Karpas-422 (cell line): Measurements from ENCODE around the gene C2orf81. TPM values are rescaled to one million over a fixed set of nuclear protein-coding genes. Genes with fewer than 3 reads are reported as not detected.
A peak's percentile ranks its signal among the peaks of the same experiment; 100 is the strongest.
"Not testable (repeated sequence)": the region's sequence is repeated elsewhere in the genome, so short reads cannot be mapped to it uniquely, and the experiment has no call there.

Experiments used
- DNase-seq: peaks from one replicate; pipeline ENCODE4 v3.0.0-alpha.2; 2015
- H2AFZ ChIP-seq: fragments of 200-600 bp; sonication (generic); 2 replicates; pipeline ENCODE4 v1.6.1; 2014; ENCODE audit warnings: antibody characterized with exemption, low read length, mixed read lengths
- H3K27ac ChIP-seq: fragments of 200-600 bp; sonication (generic); 2 replicates; pipeline ENCODE4 v1.5.1; 2014; ENCODE audit warnings: mild to moderate bottlenecking, low read length, moderate library complexity
- H3K27me3 ChIP-seq: fragments of 200-600 bp; sonication (generic); 2 replicates; pipeline ENCODE4 v1.6.1; 2014; ENCODE audit warnings: low read length, mixed read lengths
- H3K36me3 ChIP-seq: fragments of 200-600 bp; sonication (generic); 2 replicates; pipeline ENCODE4 v1.6.1; 2014; ENCODE audit warnings: low read length, mixed read lengths; ENCODE audit not compliant: insufficient read depth
- H3K4me1 ChIP-seq: fragments of 200-600 bp; sonication (generic); 2 replicates; pipeline ENCODE4 v1.6.1; 2014; ENCODE audit warnings: mild to moderate bottlenecking, low read length, mixed read lengths
- H3K4me2 ChIP-seq: fragments of 200-600 bp; sonication (generic); 2 replicates; pipeline ENCODE4 v1.6.1; 2014; ENCODE audit warnings: low read length, low read depth, mild to moderate bottlenecking; ENCODE audit not compliant: poor library complexity, severe bottlenecking
- H3K4me3 ChIP-seq: fragments of 200-600 bp; sonication (generic); 2 replicates; pipeline ENCODE4 v1.5.1; 2014; ENCODE audit warnings: mild to moderate bottlenecking, antibody characterized with exemption, low read length, mixed read lengths
- H3K79me2 ChIP-seq: fragments of 200-600 bp; sonication (generic); 2 replicates; pipeline ENCODE4 v1.6.1; 2014; ENCODE audit warnings: mild to moderate bottlenecking, low read length, mixed read lengths
- H3K9ac ChIP-seq: fragments of 200-600 bp; sonication (generic); 2 replicates; pipeline ENCODE4 v1.6.0; 2014; ENCODE audit warnings: low read length
- H3K9me2 ChIP-seq: fragments of 200-600 bp; sonication (generic), shearing (Covaris generic); replicated peaks from 2 replicates; pipeline ENCODE4 v1.6.0; 2014; ENCODE audit warnings: mild to moderate bottlenecking, low read length, moderate library complexity; ENCODE audit not compliant: insufficient read depth
- H3K9me3 ChIP-seq: fragments of 300-700, 200-600 bp; sonication (generic); 2 replicates; pipeline ENCODE4 v1.6.1; 2014; ENCODE audit warnings: low read length, mixed read lengths
- H4K20me1 ChIP-seq: fragments of 200-600 bp; sonication (generic); 2 replicates; pipeline ENCODE4 v1.6.1; 2014; ENCODE audit warnings: mild to moderate bottlenecking, antibody characterized with exemption, low read length, low read depth; ENCODE audit not compliant: insufficient read depth
- total RNA-seq: library from RNA; depleted of rRNA; stranded (reverse); fragments of >200 nt; shearing (Covaris generic); gene quantifications from 2 replicates; pipeline ENCODE4 v1.2.3, GENCODE V29; 2014; ENCODE audit warnings: low replicate concordance

Gene C2orf81
- total RNA-seq, 1 experiment from 2014 or later: 3.8 TPM

DNA sequence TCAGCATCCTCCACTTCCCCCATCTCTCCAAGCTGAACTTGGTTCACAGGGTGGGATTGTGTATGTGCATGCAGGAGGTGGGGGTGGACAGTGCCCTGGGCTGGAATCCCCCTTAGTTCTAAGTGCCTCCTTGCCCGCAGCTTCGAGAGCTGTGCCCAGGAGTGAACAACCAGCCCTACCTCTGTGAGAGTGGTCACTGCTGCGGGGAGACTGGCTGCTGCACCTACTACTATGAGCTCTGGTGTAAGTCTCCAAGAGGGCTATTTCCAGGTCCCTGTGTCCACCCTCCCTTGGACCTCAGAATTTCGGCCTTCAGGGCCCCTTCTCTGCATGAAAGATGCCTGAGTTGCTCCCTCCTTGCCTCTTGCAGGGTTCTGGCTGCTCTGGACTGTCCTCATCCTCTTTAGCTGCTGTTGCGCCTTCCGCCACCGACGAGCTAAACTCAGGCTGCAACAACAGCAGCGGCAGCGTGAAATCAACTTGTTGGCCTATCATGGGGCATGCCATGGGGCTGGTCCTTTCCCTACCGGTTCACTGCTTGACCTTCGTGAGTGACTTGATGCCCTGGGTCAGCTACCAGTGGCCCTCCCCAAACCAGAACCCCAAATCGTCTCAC is 38.2 kb upstream of the C2orf81 start:
- H3K9me2 ChIP-seq: not testable (repeated sequence)
- H3K4me3 ChIP-seq: peak overlapping the region; percentile 89
- peak overlapping the region; percentile 28; the same call in 1 of the 2 replicates for H3K27ac ChIP-seq

DNA sequence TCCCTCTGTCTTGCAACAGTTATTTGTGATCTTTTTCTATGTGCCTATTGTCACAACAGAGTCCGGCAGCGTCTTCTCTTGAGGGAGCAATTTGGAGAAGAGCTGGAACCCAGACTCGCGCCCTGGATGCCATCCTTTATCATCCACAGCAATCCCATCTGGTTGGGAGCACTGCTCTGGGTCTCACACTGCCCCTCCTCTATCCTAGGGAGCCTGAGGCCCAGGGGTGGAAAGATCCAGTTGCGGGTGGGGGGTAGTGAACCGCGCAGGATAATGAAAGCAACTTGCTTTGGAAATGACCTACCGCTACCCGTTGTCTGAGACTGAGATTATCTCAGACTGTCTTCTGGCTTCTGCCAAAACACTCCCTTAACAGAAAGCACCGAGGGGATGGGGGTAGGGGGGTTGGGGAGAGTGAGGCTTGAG is 37.5 kb upstream of the C2orf81 start:
- DNase-seq: peak; percentile 62
- Histone ChIP-seq H3K9ac (peak overlapping the region; percentile 90), H3K27me3 (no peaks in the 10 kb centered on the region), H3K9me2 (no peaks in the 10 kb centered on the region), H3K9me3 (no peaks in the 10 kb centered on the region), H3K79me2 (peaks cover 34% of the 10 kb centered on the region), H3K4me1 (peaks cover 43% of the 10 kb centered on the region), H4K20me1 (0 out of 2 replicates have a peak, but pooled peaks cover 4% of the 10 kb centered on the region), H3K36me3 (peaks cover 12% of the 10 kb centered on the region), H3K4me2 (peak overlapping the region; percentile 93), H2AFZ (no peak overlapping the region), H3K27ac (peak overlapping the region; percentile 55), H3K4me3 (peak overlapping the region; percentile 89)

More for the DNA sequence above, 38.2 kb upstream of the C2orf81 start:
- peak overlapping the region; percentile 93 for H3K4me2 ChIP-seq
- not testable (repeated sequence) for H3K27me3 ChIP-seq, H2AFZ ChIP-seq, H3K9me3 ChIP-seq, H4K20me1 ChIP-seq
- peak overlapping the region; percentile 90 for H3K9ac ChIP-seq
- DNase-seq: peak; percentile 64
- H3K36me3 ChIP-seq: peaks cover 12% of the 10 kb centered on the region
- H3K4me1 ChIP-seq: peaks cover 43% of the 10 kb centered on the region
- H3K79me2 ChIP-seq: peaks cover 41% of the 10 kb centered on the region

DNA sequence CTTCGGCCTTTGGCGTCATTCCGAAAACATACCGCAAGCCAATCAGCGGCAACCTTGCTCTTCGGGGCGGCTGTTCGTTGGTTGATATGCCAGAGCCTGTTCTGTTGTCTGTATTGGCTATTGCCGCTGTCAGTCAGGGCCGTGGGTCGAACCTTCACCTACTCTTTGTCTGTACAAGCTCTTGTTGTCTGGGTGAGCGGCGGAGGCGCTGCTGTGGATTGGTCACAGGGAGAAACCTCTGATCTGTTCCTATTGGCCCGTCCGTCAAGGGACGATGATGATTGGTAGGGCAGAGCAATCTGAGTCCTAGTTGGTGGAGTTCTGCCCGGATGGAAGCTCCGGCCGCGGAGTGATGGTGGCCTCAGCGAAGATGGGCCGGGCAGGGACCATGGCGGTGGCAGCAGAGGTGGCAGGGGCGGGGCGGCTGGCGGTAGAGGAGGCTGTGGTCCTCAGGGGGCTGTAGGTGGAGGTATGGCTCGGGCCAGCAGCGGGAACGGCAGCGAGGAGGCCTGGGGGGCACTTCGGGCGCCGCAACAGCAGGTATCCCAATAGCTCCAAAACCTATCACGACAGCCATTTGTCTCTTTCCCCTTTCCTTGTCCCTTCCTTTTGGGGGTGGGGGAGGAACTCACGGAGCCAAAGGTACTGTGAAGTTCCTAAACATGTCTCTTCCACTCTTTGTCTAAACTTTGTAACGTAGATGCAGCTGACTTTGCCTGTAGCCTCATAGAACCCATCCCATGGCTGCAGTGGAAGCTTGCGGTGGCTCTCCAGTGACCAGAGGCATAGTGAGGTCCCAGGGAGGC is 36.9 kb upstream of the C2orf81 start, which contains the start of gene WBP1:
WBP1 (plus strand) TSS at position 307 of the 806 bp plus-strand sequence; CDS start at position 472, 165 bp downstream.
- Histone ChIP-seq H3K79me2 (peaks cover 32% of the 10 kb centered on the region), H3K27me3 (no peaks in the 10 kb centered on the region), H3K9me3 (no peaks in the 10 kb centered on the region), H3K4me3 (peak within 1 kb of the TSS; percentile 89), H3K36me3 (peaks cover 12% of the 10 kb centered on the region), H3K9ac (peak within 1 kb of the TSS; percentile 94), H3K4me2 (peak within 1 kb of the TSS; percentile 94), H4K20me1 (0 out of 2 replicates have a peak, but pooled peaks cover 4% of the 10 kb centered on the region), H3K4me1 (peaks cover 41% of the 10 kb centered on the region), H3K9me2 (no peaks in the 10 kb centered on the region), H2AFZ (peak within 1 kb of the TSS; percentile 72; the same call in 1 of the 2 replicates), H3K27ac (peak within 1 kb of the TSS; percentile 91)
- DNase-seq: peak; percentile 100

DNA sequence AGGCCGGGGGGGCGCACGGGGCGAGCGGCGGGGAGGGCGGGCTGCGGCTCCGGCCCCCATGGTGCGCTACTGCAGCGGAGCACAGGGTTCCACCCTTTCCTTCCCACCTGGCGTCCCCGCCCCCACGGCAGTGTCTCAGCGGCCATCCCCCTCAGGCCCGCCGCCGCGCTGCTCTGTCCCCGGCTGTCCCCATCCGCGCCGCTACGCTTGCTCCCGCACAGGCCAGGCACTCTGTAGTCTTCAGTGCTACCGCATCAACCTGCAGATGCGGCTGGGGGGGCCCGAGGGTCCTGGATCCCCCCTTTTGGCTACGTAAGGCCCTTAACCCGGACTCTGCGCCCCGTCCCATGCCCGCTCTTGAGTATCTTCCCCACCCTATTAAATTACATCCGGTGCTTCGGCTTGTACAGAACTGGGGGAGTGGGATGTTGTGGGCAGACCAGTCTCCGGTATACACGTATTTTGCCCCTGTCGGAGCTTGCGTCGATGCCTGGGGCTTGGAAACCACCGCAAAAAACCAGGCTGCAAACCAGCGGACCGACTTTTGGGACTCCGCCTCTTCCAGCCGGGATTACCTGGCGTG is 36.2 kb upstream of the C2orf81 start:
- Histone ChIP-seq H3K4me1 (peaks cover 36% of the 10 kb centered on the region), H3K27me3 (no peaks in the 10 kb centered on the region), H4K20me1 (no peaks in the 10 kb centered on the region), H2AFZ (peak overlapping the region; percentile 72; the same call in 1 of the 2 replicates), H3K4me3 (peak overlapping the region; percentile 78), H3K36me3 (peaks cover 5% of the 10 kb centered on the region; the same call in 1 of the 2 replicates), H3K4me2 (peak overlapping the region; percentile 94), H3K79me2 (peaks cover 25% of the 10 kb centered on the region), H3K9me3 (no peaks in the 10 kb centered on the region), H3K27ac (peak overlapping the region; percentile 91), H3K9ac (peak overlapping the region; percentile 94), H3K9me2 (no peaks in the 10 kb centered on the region)
- DNase-seq: peak; percentile 95

DNA sequence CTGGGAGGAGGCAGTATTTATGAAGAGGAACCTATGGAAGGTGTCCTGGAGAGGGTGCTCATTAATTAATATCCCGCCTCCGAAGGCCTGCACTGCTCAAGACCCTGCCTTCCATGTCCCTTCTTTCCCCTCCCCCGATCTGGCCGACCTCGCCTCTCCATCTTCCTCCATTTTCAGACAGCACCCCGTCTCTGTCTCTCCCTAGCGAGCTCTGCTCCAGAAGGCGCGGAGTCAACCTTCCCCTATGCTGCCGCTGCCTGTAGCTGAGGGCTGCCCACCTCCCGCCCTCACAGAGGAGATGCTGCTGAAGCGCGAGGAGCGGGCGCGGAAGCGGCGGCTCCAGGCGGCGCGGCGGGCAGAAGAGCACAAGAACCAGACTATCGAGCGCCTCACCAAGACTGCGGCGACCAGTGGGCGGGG is 35.7 kb upstream of the C2orf81 start:
- Histone ChIP-seq H4K20me1 (no peaks in the 10 kb centered on the region), H3K36me3 (no peaks in the 10 kb centered on the region), H3K27ac (peak overlapping the region; percentile 91), H3K27me3 (no peaks in the 10 kb centered on the region), H3K9me3 (no peaks in the 10 kb centered on the region), H3K4me2 (peak overlapping the region; percentile 94), H2AFZ (no peak overlapping the region), H3K79me2 (peaks cover 25% of the 10 kb centered on the region), H3K9ac (peak overlapping the region; percentile 94), H3K9me2 (no peaks in the 10 kb centered on the region), H3K4me1 (peaks cover 36% of the 10 kb centered on the region), H3K4me3 (peak overlapping the region; percentile 78)
- DNase-seq: no peak

DNA sequence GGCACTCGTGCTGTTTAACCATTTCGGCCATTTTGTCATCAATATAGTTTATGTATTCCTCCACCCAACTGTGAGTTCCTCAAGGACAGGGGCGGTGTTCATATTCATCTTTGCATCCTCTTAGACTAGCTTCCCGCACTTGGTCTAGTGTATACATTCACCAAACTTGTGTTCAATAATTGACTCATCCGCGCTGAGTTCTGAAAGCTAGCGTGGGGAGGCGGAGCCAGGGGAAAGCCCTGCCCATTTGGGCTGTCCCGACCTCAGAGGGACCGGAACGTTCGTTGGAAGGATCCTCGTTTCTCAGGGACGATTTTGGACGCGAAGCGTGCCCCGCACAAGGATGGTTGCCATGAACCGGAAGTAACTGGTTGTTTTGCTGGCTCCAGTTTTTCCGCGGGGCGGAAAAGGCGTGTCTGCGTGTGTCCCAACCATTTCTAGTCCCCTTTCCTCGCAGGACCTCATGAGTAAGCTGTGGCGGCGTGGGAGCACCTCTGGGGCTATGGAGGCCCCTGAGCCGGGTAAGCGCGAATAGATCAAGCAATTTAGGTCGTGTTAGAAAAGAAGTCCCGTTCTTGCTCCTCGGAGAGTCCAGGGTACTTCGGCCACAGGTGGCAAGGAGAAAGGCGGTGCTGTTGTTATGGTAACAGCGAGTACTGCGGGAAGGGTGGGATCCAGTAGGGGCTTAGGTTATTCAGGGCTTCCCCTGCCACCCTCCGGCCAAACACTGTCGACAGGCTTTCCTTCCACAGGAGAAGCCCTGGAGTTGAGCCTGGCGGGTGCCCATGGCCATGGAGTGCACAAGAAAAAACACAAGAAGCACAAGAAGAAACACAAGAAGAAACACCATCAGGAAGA is 33.5 kb upstream of the C2orf81 start, which contains the start of gene INO80B:
INO80B (plus strand) TSS at position 434 of the 858 bp plus-strand sequence; CDS start at position 464, 30 bp downstream.
- DNase-seq: peak; percentile 100
- Histone ChIP-seq H3K4me2 (peak within 1 kb of the TSS; percentile 94), H3K27me3 (no peaks in the 10 kb centered on the region), H4K20me1 (no peaks in the 10 kb centered on the region), H2AFZ (peak within 1 kb of the TSS; percentile 65), H3K79me2 (peaks cover 25% of the 10 kb centered on the region), H3K27ac (0 out of 2 replicates have a peak within 1 kb of the TSS, but pooled peaks have one; percentile 1), H3K4me1 (peaks cover 33% of the 10 kb centered on the region), H3K9me2 (no peaks in the 10 kb centered on the region), H3K4me3 (peak within 1 kb of the TSS; percentile 78), H3K9me3 (no peaks in the 10 kb centered on the region), H3K9ac (peak within 1 kb of the TSS; percentile 94), H3K36me3 (no peaks in the 10 kb centered on the region)

DNA sequence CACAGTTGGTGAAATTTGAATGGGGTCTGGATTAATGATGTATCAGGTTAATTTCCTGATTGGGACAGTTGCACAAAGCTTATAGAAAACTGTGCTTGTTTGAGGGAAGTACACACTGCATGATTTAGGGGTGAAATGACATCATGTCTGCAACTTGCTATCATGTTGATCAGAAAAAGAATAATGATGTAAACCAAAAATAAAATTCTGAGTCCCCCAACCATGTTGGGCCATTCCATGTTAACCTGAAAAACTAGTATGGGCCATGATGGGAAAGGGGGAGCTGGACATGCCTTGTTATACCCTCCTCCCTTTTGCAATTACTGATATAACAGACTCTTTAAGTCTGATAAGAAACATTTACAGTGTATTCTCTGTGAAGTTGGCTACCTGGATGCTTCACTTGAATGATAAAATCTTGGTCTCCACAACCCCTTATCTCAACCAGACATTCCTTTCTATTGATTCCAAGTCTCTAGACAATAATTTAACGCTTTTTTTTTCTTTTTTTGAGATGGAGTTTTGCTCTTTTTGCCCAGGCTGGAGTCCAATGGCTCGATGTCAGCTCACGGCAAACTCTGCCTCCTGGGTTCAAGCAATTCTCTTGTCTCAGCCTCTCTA is 29.3 kb upstream of the C2orf81 start:
- no peak for DNase-seq
- Histone ChIP-seq H2AFZ (no peak overlapping the region), H3K4me2 (no peak overlapping the region), H3K79me2 (peaks cover 6% of the 10 kb centered on the region), H3K36me3 (no peaks in the 10 kb centered on the region), H3K9me2 (no peaks in the 10 kb centered on the region), H3K4me3 (no peak overlapping the region), H3K27ac (no peak overlapping the region), H3K4me1 (peaks cover 7% of the 10 kb centered on the region), H4K20me1 (no peaks in the 10 kb centered on the region), H3K9ac (no peak overlapping the region), H3K9me3 (no peaks in the 10 kb centered on the region), H3K27me3 (no peaks in the 10 kb centered on the region)
